Mucosa of descending colon (tissue), 3 donors: Measurements from ENCODE around the gene AANAT. TPM values are rescaled to one million over a fixed set of nuclear protein-coding genes. Genes with fewer than 3 reads are reported as not detected.

Experiments used
- ATAC-seq: fragments of 200-7000 bp; cut with Tn5 transposase; one replicate; pipeline ENCODE4 v1.9.1; 2020; ENCODE audit warnings: mild to moderate bottlenecking, moderate library complexity
- DNase-seq, 3 donors: peaks; one replicate each; pipeline ENCODE4 v3.0.0-alpha.2; 2020
- H3K36me3 ChIP-seq: fragments of 200-600 bp; one replicate; pipeline ENCODE4 v1.8.0; 2021; ENCODE audit warnings: low read depth, mild to moderate bottlenecking
- H3K4me1 ChIP-seq: fragments of 200-600 bp; one replicate; pipeline ENCODE4 v1.8.0; 2021; ENCODE audit warnings: low read depth, mild to moderate bottlenecking
- H3K4me3 ChIP-seq: fragments of 200-600 bp; one replicate; pipeline ENCODE4 v1.8.0; 2021; ENCODE audit warnings: mild to moderate bottlenecking
- H3K9me3 ChIP-seq: fragments of 200-600 bp; one replicate; pipeline ENCODE4 v1.8.0; 2021; ENCODE audit warnings: mild to moderate bottlenecking
- CTCF ChIP-seq: fragments of 200-600 bp; IDR thresholded peaks from one replicate; pipeline ENCODE4 v1.8.0; 2022; ENCODE audit warnings: antibody characterized with exemption, mild to moderate bottlenecking
- intact Hi-C, 2 donors: fragments of 100-400 bp; cut with DNase I in 1 of 2; cut with micrococcal nuclease in 1 of 2; formaldehyde crosslinking; loops; one replicate each; pipeline versions ENCODE4 v1.11.0 to v1.11.1; 2022; cut with DNase I, micrococcal nuclease
- total RNA-seq, 3 donors: library from RNA; stranded (reverse); fragmentation: NEBNext Ultra II Directional in 2 of 3; extraction: Animal tissue kit (Norgen Biotek cat#: 25700) in 2 of 3; gene quantifications; one replicate each; pipeline versions ENCODE4 v1.2.1 to v1.2.4, GENCODE V29; 2021 to 2023
- donor health status: DM: no; HTN: no; CAD: no; lungs with moderate emphysema.
- donor health status: DM: no; HTN: no; CAD: no.
- donor health status: DM: no; HTN: yes; CAD: no.

Gene AANAT
- total RNA-seq, 3 donors from 2014 or later = not detected

GRCh38 chr17:76442341-76443338 lies 24.8 kb upstream of the AANAT start:
- no peak for DNase-seq
- Histone ChIP-seq H3K4me3 (no peak overlapping the region), H3K36me3 (no peaks in the 10 kb centered on the region), H3K4me1 (no peaks in the 10 kb centered on the region), H3K9me3 (no peaks in the 10 kb centered on the region)
- no peak for TF ChIP-seq CTCF
- ATAC-seq = peak; percentile 42
- intact Hi-C loops = no loop called here

GRCh38 chr17:76444518-76445311 lies 22.7 kb upstream of the AANAT start:
- H3K9me3 ChIP-seq = no peaks in the 10 kb centered on the region
- no peaks in the 10 kb centered on the region for H3K36me3 ChIP-seq
- no peak for DNase-seq
- intact Hi-C loops = no loop called here
- no peak for ATAC-seq
- TF ChIP-seq CTCF = no peak
- no peaks in the 10 kb centered on the region for H3K4me1 ChIP-seq
- H3K4me3 ChIP-seq = no peak overlapping the region

- no peak for ATAC-seq
- intact Hi-C loops = no loop called here
- no peak overlapping the region for H3K4me3 ChIP-seq
Measured at GRCh38 chr17:76445697-76446448, 21.5 kb upstream of the AANAT start.

GRCh38 chr17:76446449-76447231 lies 20.8 kb upstream of the AANAT start:
- intact Hi-C loops = no loop called here
- no peaks in the 10 kb centered on the region for H3K36me3 ChIP-seq
- no peak overlapping the region for H3K4me3 ChIP-seq
- ATAC-seq (peak; percentile 78), DNase-seq (no peak)
- H3K9me3 ChIP-seq = no peaks in the 10 kb centered on the region
- peaks cover 6% of the 10 kb centered on the region for H3K4me1 ChIP-seq
- no peak for TF ChIP-seq CTCF

More at GRCh38 chr17:76445697-76446448, 21.5 kb upstream of the AANAT start:
- no peak for DNase-seq
- H3K9me3 ChIP-seq = no peaks in the 10 kb centered on the region
- no peak for TF ChIP-seq CTCF
- H3K4me1 ChIP-seq = no peaks in the 10 kb centered on the region
- H3K36me3 ChIP-seq = no peaks in the 10 kb centered on the region
